Left forelimb (tissue), 1 donor: ENCODE data around the gene CALN1.

ENCODE experiments used
- DNase-seq: peaks from one replicate; pipeline ENCODE4 v3.0.0-alpha.2; 2018; ENCODE audit warnings: low spot score

CALN1 gene

GRCh38 chr7:71785216-71785615, 626.9 kb downstream of the CALN1 start:
- DNase-seq, result no peak

DNA sequence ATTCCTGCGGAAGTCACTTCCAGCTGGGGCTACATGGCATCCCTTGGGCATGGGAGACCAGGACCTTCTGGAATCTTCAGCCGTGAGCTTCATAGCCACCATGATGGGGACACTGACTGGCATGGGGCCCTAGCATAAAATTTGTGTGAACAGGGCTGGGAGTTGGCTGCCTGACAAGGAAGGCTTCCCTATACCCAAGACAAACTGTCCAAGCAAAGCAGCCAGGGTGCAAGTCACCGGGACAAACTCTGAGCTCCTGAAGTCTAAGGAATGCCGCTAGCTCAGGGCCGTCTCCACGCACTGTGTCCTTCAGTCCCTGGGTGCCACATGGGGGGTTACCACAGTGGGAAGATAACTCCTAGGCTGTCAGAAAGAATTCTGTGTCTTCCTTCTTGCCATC, 627.4 kb downstream of the CALN1 start:
- no peak for DNase-seq

DNA sequence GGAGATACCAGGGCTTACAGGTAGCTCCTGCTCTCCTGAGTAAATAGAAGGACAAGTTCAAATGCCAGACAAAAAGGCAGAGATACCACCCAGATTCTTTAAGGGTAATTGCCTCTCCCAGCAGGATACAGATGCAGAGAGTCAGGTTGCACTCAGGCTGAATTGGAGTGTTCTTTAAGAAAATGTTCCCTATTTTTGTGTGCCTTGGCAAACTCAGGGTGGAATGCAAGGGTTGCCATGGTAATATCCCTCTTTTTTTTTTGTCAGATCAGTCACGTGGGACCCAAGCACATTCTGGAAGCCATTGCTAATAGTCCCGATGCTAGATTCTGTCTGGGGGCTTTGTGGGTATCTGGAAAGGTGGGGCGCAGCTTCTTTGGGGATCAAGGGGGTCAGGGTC, 628.0 kb downstream of the CALN1 start:
- DNase-seq, result no peak

DNA sequence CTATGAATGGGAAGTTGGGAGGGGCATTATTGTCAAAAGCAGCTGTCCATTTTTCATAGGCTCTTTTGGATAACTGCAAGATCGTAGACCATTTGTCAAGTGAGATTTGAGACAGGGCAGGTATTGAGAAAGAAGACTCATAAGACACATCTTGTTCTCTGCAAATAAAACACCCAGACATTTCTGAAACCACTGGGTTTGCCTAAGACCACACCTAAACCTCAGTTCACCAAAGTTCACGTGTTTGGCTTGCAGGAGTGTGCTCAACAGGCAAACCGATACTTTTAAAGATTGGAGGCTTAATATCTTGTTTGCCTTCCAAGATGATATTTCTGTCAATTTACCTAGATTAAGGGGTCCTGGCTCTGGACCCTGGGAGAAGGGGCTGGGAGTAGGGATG, 628.4 kb downstream of the CALN1 start:
- no peak for DNase-seq

- no peak for DNase-seq
These were observed 630.1 kb downstream of the CALN1 start for GRCh38 chr7:71782051-71782450.

GRCh38 chr7:71780282-71780681, 631.9 kb downstream of the CALN1 start:
- no peak for DNase-seq

DNA sequence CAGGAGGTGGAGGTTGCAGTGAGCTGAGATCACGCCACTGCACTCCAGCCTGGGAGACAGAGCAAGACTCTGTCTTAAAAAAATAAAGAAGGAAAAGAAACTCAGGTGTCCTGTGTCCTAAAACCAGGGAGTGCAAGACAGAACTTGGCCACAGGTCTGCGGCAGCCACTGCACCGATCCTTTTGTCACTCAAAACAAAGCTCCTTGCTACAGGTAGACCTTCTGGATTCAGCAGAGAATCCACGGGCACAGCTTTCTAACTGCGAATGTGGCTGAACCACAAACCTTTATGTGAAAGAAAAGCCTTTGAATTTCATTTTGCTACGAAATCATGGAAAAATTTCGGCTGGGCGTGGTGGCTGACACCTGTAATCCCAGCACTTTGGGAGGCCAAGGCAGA, 634.9 kb downstream of the CALN1 start:
- no peak for DNase-seq

DNA sequence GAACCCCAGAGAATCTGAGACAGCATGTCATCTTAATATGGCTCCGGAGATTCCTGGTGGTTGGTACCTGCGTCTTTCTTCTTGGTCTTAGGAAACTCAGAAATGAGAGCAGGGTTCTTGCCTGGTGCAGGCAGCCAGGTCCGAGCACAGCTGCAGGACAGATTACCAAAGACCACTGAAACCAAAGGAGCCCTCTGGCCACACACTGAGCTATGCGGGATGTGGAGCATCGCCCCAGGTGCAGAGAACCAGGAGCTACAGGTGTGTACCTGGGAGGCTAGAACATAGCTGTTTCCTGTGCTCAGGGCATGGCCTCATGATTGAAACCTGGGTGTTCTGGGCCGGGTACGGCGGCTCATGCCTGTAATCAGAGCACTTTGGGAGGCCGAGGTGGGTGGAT, 635.4 kb downstream of the CALN1 start:
- DNase-seq, result no peak

DNA sequence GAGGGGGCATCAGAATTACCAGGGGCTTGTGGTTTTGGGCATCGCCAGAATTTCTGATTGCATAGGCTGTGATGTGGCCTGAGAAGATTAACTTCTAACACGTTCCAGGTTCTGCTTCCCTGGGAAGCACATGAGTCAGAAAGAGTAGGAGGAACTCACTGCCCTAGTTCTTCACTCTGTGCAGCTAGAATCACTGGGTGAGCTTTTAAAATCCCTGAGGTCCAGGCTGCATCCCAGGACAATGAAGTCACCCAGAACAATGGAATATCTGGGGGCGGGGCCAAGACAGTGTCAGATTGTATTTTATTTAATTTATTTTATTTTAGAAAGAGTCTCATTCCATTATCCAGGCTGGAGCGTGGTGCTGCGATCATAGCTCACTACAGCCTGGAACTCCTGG, 636.5 kb downstream of the CALN1 start:
- no peak for DNase-seq

GRCh38 chr7:71772779-71773178, 639.4 kb downstream of the CALN1 start:
- DNase-seq, result no peak

DNA sequence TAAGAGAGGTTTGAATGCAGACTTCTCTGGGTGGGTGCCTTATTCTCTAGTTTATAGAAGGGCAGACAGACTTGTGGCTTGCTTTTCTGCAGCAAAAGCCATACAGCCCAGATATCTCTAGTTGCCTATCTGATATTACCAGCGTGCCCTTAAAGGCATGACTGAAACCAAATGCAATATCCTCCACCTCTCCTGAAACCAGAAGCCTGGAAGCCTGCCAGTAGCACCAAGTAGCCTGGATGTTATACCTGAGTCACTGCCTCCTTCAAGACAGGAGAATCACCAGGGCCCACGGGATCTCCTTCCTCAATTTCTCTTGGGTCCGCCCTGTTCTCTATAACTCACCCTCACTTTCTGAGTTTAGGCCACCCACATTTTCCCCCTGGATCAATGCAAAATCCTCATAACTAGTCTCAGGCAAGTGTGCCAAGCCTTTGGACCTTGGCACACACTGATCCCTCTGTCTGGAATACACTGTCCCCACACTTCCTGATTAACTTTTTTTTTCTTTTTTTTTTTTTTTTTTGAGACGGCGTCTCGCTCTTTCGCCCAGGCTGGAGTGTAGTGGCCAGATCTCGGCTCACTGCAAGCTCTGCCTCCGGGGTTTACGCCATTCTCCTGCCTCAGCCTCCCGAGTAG, 641.8 kb downstream of the CALN1 start:
- no peak for DNase-seq

DNA sequence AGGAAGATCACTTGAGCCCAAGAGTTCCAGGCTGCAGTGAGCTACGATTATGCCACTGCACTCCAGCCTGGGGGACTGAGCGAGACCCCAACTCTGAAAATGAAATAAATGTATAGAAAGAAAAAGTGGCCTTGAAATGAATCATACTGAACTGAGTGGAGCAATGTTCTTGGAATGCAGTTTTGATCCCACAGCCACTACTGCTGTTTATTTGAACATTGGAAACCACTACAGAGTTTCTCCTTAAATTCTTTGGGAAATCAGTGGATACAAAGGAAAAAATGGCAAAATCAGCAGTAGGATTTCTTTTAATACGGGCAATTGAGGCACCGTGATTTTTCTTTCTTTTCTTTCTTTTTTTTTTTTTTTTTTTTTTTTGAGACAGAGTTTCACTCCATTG, 642.8 kb downstream of the CALN1 start:
- no peak for DNase-seq

DNA sequence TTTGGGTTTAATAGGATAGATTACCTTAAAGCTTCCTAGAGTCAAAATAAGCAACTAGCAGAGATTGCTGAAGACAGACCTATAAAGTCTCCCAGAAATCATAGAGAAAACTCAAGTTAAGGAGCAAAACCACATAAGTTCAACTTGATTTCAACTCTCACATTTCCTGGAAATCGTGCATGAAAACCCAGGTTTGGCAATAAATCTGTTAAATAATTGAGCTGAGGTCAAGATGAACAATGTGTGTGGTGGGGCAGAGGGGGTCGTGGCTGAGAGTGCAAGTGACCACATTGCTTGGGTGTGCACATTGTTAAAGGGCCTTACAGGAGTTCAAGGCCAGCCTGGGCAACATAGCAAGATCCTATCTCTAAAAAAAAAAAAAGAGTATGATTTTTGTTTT, 643.7 kb downstream of the CALN1 start:
- DNase-seq, result no peak

DNA sequence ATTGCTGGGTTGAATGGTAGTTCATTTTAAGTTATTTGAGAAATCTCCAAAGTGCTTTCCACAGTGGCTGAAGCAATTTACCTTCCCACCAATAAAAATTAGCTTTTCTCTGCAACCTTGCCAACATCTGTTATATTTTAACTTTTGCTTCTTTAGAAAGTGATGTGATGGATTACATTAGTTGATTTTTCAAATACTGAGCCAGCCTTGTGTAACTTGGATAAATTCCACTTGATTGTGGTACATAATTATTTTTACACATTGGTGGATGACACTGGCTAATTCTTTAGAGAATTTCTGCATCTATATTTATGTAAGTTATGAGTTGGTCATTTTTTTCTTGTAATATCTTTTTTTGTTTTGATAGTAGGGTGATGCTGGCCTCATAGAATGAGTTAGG, 646.1 kb downstream of the CALN1 start:
- DNase-seq, result no peak

DNA sequence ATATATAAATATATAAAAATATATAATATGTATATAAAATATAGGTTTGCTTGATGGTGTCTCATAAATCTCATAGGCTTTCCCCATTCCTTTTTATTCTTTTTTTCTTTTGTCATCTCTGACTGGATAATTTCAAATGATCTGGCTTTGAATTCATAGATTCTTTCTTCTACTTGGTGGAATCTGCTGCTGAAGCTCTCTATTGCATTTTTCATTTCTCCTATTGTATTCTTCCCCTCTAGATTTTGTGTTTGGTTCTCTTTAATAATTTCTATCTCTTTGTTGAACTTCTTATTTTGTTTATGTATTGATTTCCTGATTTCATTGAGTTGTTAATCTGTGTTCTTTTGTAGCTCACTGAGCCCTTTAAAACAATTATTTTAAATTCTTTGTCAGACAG, 650.8 kb downstream of the CALN1 start:
- no peak for DNase-seq

DNA sequence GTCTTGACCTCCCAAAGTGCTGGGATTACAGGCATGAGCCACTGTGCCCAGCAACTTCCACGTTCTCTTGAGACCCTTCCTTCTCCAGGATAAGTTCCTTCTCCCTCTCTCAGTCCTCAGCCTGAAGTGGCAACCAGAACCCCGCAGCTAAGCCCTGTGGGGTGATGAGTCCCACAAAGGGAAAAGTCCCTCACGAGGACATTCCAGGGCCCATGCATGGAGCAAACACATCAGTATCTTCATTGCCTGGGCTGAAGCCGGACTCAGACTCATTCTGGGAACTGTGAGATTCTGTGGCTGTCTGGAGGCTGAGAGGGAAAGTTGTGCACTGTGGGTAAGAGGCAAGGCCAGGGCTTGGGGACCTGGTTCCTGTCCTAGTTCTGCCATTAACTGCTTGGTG, 657.3 kb downstream of the CALN1 start:
- no peak for DNase-seq

- no peak for DNase-seq
These were observed 658.0 kb downstream of the CALN1 start for GRCh38 chr7:71753956-71754664.

DNA sequence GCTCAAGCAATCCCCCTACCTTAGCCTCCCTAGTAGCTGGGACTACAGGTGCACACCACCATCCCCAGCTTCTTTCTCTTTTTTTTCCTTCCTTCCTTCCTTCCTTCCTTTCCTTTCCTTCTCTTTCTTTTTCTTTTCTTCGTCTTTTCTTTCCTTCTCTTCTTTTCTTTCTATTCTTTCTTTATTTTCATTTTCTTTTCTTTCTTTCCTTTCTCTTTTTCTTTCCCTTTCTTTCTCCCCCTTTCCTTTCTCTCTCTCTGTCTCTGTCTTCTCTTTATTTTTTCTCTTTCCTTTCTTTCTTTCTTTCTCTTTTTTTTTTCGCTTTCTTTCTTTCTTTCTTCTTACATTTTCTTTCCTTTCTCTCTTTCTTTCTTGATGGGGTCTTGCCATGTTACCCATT, 658.9 kb downstream of the CALN1 start:
- DNase-seq, result no peak

- no peak for DNase-seq
These were observed 659.8 kb downstream of the CALN1 start for GRCh38 chr7:71752171-71752935.

DNA sequence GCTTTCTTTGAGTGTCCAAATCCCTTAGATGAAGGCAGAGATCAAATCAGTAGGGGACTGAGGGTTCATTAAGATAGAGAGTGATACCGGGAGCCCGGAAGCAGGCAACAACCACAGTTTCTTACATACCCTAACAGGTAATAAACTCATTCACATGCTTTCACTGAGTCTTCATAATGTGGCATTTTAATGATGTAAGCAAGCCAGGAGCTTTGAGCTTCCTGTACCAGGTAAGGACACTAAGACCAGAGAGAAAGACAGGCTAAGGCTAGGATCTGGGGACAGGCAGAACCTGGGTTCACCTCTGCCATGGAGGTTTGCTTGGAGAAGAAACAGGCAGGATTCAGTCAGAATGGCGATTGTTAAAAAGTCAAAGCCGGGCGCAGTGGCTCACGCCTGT, 661.8 kb downstream of the CALN1 start:
- no peak for DNase-seq

- no peak for DNase-seq
These were observed 666.1 kb downstream of the CALN1 start for GRCh38 chr7:71746006-71746405.

DNA sequence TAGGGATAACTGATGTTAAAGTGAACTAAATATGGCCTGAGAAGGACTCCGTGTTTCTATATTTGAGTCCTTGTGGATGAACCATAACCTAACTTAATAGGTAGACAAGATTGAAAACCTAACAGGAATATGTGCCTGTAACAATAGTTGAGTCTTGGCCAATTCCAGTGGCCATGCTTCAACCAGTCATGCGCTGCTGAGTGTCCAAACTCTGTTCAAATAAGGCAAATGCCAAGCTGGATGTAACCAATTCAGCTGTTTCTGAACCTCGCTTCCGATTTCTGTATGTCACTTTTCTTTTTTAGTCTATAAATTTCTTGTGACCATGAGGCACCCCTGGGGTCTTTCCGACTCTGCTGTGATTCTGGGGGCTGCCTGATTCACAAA, 672.0 kb downstream of the CALN1 start:
- no peak for DNase-seq

DNA sequence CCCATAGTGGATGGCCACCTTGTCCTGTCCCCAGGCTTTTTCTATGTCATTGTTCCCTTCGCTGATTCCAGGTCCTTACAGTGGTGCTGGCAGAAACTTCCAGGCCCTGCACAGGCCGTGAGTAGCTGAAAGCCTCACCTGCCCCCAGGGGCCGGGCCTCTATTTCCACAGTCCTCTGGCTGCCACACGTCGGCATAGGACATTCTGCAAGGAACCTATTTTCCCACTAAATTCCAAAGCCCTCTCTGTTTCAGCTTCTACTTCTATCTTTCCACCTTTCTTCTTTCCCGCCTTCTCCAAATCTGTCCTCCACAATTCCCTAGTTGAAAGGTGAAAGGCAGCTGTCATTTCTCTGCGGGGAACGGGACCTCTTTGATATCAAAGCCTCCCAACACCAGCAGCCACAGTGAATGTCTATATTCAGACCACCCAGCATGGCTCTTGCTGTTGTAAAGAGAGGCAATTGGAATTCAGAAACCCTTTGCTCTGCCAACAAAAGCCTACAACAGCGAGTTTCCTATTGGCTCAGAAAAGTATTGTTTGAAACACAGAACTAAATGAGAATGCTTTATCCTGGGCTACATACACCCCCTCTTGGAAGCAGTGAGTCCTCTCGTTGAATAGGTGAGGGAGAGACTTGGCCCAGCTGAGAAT, 672.5 kb downstream of the CALN1 start:
- DNase-seq, result no peak
